ENCODE results near the gene HGS.
A peak's percentile ranks its signal among the peaks of the same experiment; 100 is the strongest.

Gene HGS, protein sequence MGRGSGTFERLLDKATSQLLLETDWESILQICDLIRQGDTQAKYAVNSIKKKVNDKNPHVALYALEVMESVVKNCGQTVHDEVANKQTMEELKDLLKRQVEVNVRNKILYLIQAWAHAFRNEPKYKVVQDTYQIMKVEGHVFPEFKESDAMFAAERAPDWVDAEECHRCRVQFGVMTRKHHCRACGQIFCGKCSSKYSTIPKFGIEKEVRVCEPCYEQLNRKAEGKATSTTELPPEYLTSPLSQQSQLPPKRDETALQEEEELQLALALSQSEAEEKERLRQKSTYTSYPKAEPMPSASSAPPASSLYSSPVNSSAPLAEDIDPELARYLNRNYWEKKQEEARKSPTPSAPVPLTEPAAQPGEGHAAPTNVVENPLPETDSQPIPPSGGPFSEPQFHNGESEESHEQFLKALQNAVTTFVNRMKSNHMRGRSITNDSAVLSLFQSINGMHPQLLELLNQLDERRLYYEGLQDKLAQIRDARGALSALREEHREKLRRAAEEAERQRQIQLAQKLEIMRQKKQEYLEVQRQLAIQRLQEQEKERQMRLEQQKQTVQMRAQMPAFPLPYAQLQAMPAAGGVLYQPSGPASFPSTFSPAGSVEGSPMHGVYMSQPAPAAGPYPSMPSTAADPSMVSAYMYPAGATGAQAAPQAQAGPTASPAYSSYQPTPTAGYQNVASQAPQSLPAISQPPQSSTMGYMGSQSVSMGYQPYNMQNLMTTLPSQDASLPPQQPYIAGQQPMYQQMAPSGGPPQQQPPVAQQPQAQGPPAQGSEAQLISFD

DNA sequence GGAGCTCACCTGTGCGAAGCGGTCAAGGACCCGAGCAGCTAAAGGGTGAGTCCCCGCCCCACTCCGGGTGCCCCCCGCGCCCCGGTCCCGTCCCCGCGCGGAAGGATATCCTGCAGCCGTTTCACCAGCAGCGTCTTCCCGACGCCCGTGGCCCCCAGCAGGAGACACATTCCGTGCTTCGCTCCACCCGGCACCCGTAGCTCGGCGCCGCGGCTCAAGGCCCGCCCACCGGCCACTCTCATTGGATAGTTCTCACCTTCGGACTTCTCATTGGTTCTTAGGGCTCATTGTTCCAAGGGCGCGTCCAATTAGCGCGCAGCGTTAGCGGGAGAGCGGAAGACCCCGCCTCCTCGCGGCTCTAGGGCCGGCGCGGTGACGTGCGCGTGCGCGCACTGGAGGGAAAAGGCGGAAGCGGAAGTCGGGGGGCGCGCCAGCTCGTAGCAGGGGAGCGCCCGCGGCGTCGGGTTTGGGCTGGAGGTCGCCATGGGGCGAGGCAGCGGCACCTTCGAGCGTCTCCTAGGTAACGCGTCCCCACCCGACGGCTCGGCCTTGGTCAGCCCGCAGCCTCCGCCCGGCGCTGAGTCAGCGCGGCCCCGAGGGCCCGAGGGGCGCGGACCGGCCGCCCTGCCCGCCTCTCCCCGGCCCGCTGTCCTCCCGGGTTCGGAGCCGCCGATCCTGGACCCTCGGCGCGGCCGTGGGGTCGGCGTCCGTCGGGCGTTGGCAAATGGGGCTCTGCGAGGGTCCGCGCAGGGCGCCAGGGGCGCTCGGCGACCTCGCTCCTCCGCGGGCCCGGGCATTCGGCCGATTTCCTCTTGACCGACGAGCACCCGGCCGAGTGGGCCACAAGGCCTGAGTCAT lies at the start of gene HGS, which contains the start of gene ARL16:
Gene HGS (plus strand): TSS at position 428 of the 858 bp plus-strand sequence. CDS start 56 bp downstream, at position 484.
Gene ARL16 (minus strand): TSS at position 214 of the 858 bp plus-strand sequence. CDS start 44 bp downstream, at position 170.
- DNase-seq, result peak; percentile 99

DNA sequence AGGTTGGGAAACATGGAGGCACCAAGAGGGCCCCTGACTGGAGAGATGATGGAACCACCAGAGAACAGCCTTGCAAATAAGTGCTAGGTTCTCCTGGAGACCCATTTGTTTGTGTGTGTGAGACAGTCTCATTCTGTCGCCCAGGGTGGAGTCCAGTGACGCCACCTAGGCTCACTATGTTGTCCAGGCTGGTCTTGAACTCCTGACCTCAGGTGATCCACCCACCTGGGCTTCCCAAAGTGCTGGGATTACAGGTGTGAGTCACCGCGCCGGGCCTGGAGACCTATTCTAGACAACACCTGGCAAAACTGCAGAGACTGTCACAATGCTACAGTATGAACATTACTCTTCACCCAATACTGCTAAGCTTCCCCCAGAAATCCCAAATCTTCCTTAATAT lies 48.4 kb upstream of the HGS start:
- DNase-seq, result no peak

DNA sequence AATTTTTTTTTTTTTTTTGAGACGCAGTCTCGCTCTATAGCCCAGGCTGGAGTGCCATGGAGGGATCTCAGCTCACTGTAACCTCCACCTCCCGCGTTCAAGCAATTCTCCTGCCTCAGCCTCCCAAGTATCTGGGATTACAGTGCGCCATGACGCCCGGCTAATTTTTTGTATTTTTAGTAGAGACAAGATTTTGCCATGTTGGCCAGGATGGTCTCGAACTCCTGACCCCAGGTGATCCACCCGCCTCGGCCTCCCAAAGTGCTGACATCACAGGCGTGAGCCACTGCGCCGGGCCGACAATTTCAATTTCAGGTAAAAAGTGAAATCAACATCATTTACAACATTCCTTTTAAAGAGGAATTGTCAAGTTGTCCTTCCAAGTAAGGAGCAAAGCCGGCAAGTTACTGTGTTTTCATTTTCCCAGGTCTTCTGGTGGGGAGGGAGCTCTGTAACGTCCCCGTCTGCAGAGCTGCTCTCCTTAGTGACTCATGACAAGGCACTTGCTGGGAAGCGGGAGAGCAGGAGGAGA lies 47.8 kb upstream of the HGS start:
- no peak for DNase-seq

DNA sequence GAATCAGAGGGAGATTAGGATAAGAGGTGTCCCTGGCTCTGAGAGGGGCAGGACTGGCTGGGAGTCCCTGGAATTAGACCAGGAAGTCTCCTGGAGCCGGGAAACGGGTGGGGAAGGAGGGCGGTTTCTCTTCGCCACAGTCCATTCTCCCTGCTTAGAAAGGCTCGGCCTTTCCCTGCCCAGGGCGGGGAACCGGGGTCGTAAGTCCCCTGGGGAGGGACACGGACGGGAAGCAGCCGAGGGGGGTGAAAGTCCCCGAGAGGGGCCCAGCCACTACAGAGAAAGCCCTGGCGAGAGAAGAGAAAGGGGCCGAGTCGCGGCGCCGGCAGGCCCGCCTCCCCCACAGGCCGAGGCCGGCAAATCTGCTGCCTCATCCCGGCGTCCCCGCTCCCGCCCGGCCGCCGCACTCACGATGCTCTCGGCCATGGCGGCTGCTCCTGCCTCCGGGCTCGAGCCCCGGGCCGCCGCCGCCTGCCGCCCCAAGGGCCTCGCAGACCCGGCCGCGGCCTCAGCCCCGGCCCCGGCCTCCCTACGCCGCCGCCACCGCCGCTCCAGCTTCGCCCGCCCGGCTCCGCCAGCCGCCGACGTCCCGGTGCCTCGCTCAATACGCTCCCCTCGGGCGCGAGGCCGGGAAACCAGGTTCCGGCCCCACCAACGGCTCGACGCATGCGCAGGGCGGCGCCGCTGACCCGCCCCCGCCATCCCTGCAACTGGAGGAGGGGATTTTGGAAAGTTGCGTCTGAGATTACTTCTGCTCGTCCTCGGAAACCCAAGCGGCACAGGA lies 47.1 kb upstream of the HGS start, which contains the start of the genes NPLOC4 and TSPAN10:
Gene NPLOC4 (minus strand): TSS at position 608 of the 784 bp plus-strand sequence. CDS start 182 bp downstream, at position 426.
Gene TSPAN10 (plus strand): TSS at position 692 of the 784 bp plus-strand sequence. CDS start 5,217 bp downstream, outside the sequence.
- DNase-seq, result peak; percentile 83

DNA sequence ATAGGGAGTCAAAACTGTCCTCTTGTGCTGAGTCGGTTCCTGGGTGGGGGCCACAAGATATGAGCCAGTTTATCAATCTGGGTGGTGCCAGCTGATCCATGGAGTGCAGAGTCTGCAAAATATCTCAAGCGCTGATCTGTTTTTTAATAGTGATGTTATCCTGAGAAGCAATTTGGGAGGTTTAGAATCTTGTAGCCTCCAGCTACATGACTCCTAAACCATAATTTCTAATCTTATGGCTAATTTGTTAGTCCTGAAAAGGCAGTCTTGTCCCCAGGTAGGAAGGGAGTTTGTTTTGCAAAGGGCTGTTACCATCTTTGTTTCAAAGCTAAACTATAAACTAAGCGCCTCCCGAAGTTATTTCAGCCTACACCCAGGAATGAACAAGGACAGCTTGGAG lies 45.1 kb upstream of the HGS start:
- DNase-seq, result no peak

DNA sequence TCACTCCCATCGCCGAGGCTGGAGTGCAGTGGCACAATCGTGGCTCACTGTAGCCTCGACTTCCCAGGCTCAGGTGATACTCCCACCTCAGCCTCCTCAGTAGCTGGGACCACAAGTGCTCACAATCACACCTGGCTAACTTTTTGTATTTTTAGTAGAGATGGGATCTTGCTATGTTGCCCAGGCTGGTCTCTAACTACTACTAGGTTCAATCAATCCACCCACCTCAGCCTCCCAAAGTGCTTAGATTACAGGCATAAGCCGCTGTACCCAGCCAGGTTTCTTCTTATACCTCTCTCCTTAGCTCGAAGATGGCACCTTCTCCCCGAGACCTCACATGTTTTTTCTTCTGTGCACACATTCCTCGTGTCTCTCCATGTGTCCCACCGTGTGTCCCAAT lies 43.8 kb upstream of the HGS start:
- no peak for DNase-seq

DNA sequence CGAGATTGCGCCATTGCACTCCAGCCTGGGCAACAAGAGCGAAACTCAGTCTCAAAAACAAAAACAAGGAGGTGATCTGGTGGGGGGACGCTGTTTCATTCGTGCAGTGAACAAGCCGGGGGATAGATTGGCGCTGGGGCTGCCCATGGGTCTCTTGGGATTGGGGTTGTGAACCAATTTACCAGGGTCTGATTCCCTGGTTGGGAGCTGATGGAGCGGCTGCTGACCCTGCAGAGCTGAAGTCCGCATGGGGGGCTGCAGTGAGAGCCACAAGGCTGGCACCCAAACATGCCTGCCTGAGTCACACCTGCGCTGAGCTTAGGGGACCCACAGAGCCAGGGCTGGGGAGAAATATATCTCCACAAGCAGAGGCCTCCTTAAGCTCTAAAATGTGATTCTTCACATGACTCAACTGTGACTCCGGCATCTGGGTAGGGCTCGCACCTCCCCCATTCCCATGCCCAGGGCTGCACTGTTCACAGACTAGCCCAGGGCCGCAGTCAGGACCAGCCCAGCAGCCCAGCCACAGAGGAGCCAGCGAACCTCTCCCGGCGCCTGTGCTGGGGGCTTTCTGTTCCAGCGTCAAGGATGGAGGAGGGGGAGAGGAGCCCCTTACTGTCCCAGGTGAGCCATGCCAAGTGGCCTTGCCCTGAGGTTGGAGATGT lies 41.9 kb upstream of the HGS start:
- peak; percentile 72 for DNase-seq

DNA sequence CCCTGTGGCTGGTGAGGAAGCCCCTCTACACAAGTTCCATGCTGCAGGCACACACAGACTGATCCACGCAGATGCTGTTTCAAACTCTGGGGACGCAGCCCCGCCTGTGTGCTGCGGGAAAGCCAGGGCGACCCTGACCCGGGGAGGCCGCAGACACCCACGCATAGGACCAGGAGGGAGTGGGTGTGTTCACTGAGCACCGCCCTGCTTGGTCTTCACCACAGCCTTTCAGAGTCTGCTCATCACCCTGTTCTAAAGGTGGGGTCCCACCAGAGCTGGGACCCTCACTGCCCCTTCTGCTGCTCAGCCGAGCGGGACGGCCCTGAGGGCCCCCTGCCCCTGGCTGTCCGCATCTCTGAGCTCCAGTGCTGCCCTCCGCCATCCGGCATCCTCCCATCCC lies 39.3 kb upstream of the HGS start:
- no peak for DNase-seq

DNA sequence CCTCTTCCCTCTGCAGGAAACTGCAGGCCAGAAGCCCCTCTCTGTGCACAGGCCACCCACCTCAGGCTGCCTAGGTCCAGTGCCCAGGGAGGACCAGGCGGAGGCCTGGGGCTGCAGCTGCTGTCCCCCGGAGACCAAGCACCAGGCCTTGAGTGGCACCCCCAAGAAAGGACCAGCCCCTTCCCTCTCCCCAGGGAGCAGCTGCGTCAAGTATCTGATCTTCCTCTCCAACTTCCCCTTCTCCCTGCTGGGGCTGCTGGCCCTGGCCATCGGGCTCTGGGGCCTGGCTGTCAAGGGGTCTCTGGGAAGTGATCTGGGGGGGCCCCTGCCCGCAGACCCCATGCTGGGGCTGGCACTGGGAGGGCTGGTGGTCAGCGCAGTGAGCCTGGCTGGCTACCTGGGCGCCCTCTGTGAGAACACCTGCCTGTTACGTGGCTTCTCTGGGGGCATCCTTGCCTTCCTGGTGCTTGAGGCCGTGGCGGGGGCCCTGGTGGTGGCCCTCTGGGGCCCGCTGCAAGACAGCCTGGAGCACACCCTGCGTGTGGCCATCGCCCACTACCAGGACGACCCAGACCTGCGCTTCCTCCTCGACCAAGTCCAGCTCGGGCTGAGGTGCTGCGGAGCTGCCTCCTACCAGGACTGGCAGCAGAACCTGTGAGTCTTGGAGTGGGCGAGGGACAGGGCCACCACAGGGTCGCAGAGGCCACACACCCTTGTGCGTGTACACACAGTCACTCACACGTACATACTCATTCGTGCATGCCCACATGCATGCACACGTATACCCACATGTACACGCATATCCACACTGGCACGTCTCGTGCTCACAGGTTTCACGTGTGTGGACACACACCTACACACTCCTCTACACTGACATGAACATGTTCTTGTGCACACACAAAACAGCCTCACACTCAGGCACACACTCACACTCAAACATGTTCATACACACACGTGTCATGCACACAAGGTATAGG lies 38.5 kb upstream of the HGS start:
- DNase-seq, result no peak

DNA sequence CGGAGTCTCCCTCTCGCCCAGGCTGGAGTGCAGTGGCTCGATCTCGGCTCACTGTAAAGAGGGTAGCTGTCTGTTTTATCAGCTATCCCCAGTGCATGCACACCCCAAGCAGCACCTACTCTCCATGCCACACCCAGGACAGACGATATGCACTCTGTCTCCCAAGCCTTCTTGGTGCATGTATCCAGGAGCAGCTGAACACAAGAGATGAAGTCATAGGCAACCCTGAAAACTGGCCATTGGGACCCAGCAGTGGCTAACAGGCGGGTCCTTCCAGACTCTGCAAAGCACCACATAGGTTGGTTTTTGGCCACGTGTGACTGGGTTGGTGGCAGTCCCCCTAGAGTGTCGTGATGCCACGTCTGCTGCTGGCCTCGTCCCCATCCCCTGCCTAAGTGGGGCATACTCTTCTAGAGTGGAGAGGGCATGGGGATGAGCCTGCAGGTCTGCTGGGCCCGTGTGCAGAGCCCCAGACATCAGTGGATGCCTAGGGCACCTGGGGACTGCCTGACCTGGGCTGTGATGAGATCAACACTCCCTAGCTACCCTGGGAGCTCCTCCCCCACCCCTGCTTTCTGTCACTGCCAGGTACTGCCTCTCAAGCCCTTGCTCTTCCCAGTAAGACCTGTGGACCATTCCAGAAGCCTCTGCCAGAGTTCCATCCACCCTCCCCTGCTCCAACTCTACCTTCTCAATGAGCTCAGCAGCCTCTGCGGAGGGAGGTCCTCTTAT lies 36.8 kb upstream of the HGS start:
- DNase-seq, result no peak

DNA sequence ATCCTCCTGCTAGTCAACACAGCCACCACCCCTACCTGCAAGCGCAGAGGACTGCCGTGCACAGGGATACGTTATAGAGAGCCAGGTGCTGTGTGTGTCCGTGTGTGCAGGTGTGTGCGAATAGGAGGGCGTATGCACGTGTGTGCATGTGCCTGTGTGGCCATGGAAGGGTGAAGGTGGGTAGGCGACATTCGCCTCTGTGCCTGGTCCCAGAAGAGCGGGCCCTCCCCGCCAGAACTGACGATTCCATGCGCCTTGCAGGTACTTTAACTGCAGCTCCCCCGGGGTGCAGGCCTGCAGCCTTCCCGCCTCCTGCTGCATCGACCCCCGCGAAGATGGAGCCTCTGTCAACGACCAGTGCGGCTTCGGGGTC lies 36.2 kb upstream of the HGS start:
- DNase-seq, result no peak

DNA sequence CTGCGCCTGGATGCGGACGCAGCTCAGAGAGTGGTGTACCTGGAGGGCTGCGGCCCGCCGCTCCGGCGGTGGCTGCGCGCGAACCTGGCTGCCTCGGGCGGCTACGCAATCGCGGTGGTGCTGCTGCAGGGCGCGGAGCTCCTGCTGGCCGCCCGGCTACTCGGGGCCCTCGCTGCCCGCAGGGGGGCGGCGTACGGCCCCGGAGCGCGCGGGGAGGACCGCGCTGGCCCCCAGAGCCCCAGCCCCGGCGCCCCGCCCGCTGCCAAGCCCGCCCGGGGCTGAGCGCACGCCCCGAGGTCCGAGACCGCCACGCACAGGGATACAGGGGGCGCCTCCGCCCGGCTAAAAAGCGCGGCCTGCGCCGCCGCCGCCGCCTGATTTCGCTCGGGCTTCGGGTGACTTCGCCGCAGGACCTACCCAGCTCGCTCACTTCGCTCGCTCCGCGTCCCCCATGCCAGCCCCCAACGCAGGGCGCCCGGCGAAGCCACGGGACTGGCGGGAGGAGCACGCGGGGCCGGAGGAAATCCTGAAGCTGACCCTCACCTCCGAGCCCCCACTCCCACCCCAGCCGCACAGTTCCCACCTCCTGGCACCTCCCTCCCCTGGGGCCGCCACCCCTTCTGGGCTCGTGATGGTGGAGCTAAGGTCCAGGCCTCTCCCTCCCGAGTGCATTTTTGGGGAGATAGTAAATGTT lies 35.7 kb upstream of the HGS start:
- DNase-seq, result no peak

DNA sequence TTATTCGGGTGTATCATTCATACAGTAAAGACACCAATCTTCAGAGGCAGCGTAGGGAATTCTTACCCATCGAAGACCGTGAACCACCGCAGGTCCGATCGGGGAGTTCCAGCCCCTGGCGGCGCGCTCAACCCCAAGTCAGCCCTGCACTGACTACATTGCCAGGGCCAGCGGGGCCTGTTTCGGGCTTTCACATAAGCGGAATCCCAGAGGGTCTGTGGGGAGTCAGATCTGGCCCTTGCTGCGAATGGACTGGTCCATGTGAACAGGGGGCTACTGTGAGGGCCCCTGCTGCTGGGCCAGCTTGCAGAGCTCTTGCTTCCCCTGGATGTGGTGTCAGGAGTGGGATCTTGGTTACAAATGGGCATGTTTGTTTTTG lies 35.1 kb upstream of the HGS start:
- no peak for DNase-seq

DNA sequence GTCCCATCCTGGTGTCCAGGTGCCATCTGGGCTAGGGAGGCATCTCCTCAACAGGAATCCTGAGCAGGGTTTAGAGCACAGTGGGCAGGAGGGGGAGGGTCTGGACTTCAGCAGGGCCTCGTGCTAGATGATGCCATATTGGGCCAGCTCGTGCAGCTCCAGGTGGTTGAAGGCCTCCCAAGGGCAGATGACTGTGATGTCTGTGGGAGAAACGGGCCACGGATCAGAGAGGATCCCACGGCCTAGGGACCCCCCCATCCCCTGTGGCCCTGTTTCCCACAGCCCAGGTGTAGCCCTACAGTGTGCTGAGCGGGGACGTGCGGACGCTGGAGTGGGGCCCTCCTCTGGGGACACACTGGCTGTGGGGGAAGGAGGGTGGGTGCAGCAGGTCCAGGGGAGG lies 32.9 kb upstream of the HGS start:
- DNase-seq, result no peak

DNA sequence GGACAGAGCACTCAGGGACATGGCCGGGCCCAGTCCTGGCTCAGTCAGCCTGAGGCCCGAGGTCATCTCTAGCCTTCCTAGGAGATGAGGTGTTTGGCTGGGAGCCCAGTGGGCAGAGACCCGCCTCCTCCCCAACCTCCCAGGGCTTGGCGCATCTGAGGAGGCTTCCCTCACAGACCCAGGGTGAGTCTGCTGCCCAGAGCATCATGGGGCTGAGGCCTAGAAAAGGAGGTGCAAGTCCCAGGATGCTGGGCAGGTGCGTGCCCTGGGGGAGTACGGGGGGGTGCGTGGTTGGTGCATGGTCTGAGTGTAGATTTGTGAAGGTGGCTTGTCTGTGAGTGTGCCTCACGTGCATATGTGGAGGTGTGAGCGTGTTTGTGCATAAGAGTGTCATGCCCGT lies 32.1 kb upstream of the HGS start:
- DNase-seq, result peak; percentile 82

DNA sequence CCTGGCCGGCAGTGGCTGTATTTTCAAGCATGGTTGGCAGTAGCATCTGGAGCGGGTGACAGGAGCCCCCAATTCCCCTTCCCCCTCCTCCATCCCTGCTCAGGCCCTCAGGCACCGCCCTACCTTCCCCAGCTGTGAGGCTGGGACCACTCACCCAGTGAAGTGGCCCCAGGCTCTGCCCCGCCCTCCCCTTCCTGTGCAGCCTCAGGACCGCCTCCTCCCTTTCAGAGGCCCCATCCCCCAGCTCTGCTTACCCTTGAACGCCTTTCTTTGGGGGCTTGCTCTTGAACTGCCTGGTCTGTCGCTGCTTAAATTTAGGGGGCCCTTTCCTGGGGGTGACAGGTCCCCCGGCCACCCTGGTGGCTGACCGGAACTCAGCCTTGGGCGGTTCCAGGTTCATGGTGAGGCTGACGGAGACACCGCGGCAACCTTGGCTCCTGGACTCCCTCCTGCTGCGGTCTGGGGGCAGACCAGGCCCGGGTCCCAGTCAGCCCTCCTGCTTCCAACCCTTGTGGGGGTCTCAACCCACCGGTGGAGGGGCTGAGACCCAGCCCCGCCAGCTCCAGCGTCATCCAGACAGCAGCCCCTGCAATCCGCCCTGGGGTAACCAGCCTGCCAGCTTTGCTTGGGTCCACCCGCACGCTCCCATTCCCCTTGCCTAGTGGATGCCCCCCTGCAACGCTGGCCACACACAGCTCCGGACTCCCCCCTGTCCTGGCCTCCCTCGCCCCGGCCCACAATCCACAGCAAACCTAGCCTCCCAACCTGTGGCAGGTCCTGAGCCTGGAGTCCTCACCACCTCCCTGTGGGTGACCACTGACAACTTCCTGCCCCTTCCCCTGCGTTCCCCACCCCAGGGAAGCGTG lies 30.7 kb upstream of the HGS start:
- no peak for DNase-seq

DNA sequence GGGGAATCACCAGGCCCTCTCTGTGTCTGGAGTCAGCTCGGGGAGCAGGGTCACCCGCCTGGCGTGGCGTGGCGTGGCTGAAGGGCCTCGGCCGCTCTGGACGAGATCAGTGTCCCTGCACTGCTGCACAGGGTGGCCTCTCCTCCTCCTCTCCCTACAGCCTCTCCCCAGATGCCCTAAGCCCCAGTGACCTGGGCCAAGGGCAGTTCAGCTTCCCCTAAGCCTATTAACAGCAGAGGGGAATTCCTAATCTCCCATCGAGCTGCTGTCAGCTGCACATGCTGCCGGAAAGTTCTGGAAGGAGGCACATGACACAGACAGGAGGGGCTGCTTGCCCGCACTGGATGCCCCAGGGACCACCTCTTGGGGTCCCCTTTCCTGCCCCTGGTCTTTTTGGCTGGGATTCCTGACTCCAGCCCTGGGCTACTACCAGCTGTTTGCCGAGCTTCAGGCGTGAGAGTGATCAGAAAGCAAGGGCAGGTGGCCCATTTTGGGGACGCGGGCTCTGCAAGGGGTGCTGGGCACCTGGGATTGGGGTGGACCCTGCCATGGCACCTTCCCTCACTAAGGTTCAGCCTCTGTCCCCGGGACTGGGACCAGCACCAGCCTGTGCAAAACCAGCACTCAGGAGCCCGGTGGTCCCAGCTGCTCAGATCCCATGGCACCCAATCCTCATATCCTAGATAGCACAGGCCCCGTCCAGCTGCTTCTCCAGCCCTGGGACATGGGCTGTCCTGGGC lies 28.3 kb upstream of the HGS start:
- DNase-seq, result no peak

All from fibroblast of upper back skin (primary cell).